ENCODE results near the gene AMFR.

Gene AMFR

GRCh38 chr16:56348168-56349085 is 76.9 kb downstream of the AMFR start:
- no peak overlapping the region for H3K4ac ChIP-seq (ENCODE audit: low read depth in 1 of 2, low read length in 2 of 2)
- H3K4me2 ChIP-seq (ENCODE audit: low read length, poor library complexity, severe bottlenecking): no peak overlapping the region
- H3K23ac ChIP-seq (ENCODE audit: low read length in 2 of 2): no peak overlapping the region
- no peak overlapping the region for H3K9ac ChIP-seq (ENCODE audit: low read length)
- H3K36me3 ChIP-seq (ENCODE audit: control insufficient read depth in 1 of 2, insufficient read depth in 2 of 2, low read depth in 1 of 2, low read length in 2 of 2): no peaks in the 10 kb centered on the region
- no peak for DNase-seq
- no peak overlapping the region for H4K91ac ChIP-seq (ENCODE audit: low read length)
- H3K18ac ChIP-seq (ENCODE audit: low read depth in 1 of 2, low read length in 2 of 2): no peak overlapping the region
- no peak overlapping the region for H2AFZ ChIP-seq (ENCODE audit: low read depth, low read length)
- H3K79me1 ChIP-seq (replicated peaks; ENCODE audit: low read length, poor library complexity, severe bottlenecking): no peaks in the 10 kb centered on the region
- H2BK15ac ChIP-seq (ENCODE audit: low read depth, poor library complexity, severe bottlenecking): no peak overlapping the region
- H3K27me3 ChIP-seq (ENCODE audit: control insufficient read depth in 1 of 2, insufficient read depth in 1 of 2, low read length in 2 of 2): peaks cover 15 to 41% of the 10 kb centered on the region in 2 experiments
- H2BK5ac ChIP-seq (ENCODE audit: low read depth, low read length, poor library complexity, severe bottlenecking): no peak overlapping the region
- no peak overlapping the region for H3K4me3 ChIP-seq (ENCODE audit: insufficient read depth in 1 of 2, low read depth in 1 of 2, low read length in 2 of 2)
- no peak overlapping the region for H4K8ac ChIP-seq (ENCODE audit: low read length)
- no peak overlapping the region for H2BK12ac ChIP-seq (ENCODE audit: low read length in 2 of 2)
- no peak overlapping the region for H3K27ac ChIP-seq (ENCODE audit: low read length, poor library complexity, severe bottlenecking)
- no peak overlapping the region for H2BK120ac ChIP-seq (ENCODE audit: low read depth, low read length)
- H3K9me3 ChIP-seq (ENCODE audit: control insufficient read depth, low read length): no peaks in the 10 kb centered on the region
- no peak overlapping the region for H3K14ac ChIP-seq (ENCODE audit: low read length in 2 of 2)
- WGBS: 87% methylated on average over 25 of the region's 25 CpGs
- H3K4me1 ChIP-seq (ENCODE audit: control insufficient read depth, insufficient read depth, low read depth, low read length): no peaks in the 10 kb centered on the region
- H2AK5ac ChIP-seq (ENCODE audit: low read length, severe bottlenecking): no peak overlapping the region

GRCh38 chr16:56347670-56348069 is 77.7 kb downstream of the AMFR start:
- H2AFZ ChIP-seq (ENCODE audit: low read depth, low read length): no peak overlapping the region
- H3K9me3 ChIP-seq (ENCODE audit: control insufficient read depth, low read length): no peaks in the 10 kb centered on the region
- 85% methylated on average over 5 of the region's 11 CpGs for WGBS
- no peaks in the 10 kb centered on the region for H3K4me1 ChIP-seq (ENCODE audit: control insufficient read depth, insufficient read depth, low read depth, low read length)
- H3K4me2 ChIP-seq (ENCODE audit: low read length, poor library complexity, severe bottlenecking): no peak overlapping the region
- no peak overlapping the region for H3K23ac ChIP-seq (ENCODE audit: low read length in 2 of 2)
- H3K36me3 ChIP-seq (ENCODE audit: control insufficient read depth in 1 of 2, insufficient read depth in 2 of 2, low read depth in 1 of 2, low read length in 2 of 2): no peaks in the 10 kb centered on the region
- no peak overlapping the region for H3K4ac ChIP-seq (ENCODE audit: low read depth in 1 of 2, low read length in 2 of 2)
- no peak overlapping the region for H3K9ac ChIP-seq (ENCODE audit: low read length)
- no peak overlapping the region for H2BK15ac ChIP-seq (ENCODE audit: low read depth, poor library complexity, severe bottlenecking)
- no peak overlapping the region for H2AK5ac ChIP-seq (ENCODE audit: low read length, severe bottlenecking)
- H3K79me1 ChIP-seq (replicated peaks; ENCODE audit: low read length, poor library complexity, severe bottlenecking): no peaks in the 10 kb centered on the region
- H3K27me3 ChIP-seq (ENCODE audit: control insufficient read depth in 1 of 2, insufficient read depth in 1 of 2, low read length in 2 of 2): peaks cover 15 to 38% of the 10 kb centered on the region in 2 experiments
- DNase-seq: no peak
- H3K14ac ChIP-seq (ENCODE audit: low read length in 2 of 2): no peak overlapping the region
- no peak overlapping the region for H3K4me3 ChIP-seq (ENCODE audit: insufficient read depth in 1 of 2, low read depth in 1 of 2, low read length in 2 of 2)
- H4K91ac ChIP-seq (ENCODE audit: low read length): no peak overlapping the region
- H3K27ac ChIP-seq (ENCODE audit: low read length, poor library complexity, severe bottlenecking): no peak overlapping the region
- H4K8ac ChIP-seq (ENCODE audit: low read length): no peak overlapping the region
- H2BK5ac ChIP-seq (ENCODE audit: low read depth, low read length, poor library complexity, severe bottlenecking): no peak overlapping the region
- H2BK12ac ChIP-seq (ENCODE audit: low read length in 2 of 2): no peak overlapping the region
- H3K18ac ChIP-seq (ENCODE audit: low read depth in 1 of 2, low read length in 2 of 2): no peak overlapping the region
- H2BK120ac ChIP-seq (ENCODE audit: low read depth, low read length): no peak overlapping the region

GRCh38 chr16:56347166-56347565 is 78.2 kb downstream of the AMFR start:
- Histone ChIP-seq H3K27ac (ENCODE audit: low read length, poor library complexity, severe bottlenecking) (no peak overlapping the region), H4K8ac (ENCODE audit: low read length) (no peak overlapping the region), H3K4me3 (ENCODE audit: insufficient read depth in 1 of 2, low read depth in 1 of 2, low read length in 2 of 2) (no peak overlapping the region), H2BK120ac (ENCODE audit: low read depth, low read length) (no peak overlapping the region), H3K9ac (ENCODE audit: low read length) (no peak overlapping the region), H3K4me2 (ENCODE audit: low read length, poor library complexity, severe bottlenecking) (no peak overlapping the region), H2BK12ac (ENCODE audit: low read length in 2 of 2) (no peak overlapping the region), H3K23ac (ENCODE audit: low read length in 2 of 2) (no peak overlapping the region), H3K79me1 (replicated peaks; ENCODE audit: low read length, poor library complexity, severe bottlenecking) (no peaks in the 10 kb centered on the region), H4K91ac (ENCODE audit: low read length) (no peak overlapping the region), H2AK5ac (ENCODE audit: low read length, severe bottlenecking) (no peak overlapping the region), H2AFZ (ENCODE audit: low read depth, low read length) (no peak overlapping the region), H2BK15ac (ENCODE audit: low read depth, poor library complexity, severe bottlenecking) (no peak overlapping the region), H3K36me3 (ENCODE audit: control insufficient read depth in 1 of 2, insufficient read depth in 2 of 2, low read depth in 1 of 2, low read length in 2 of 2) (no peaks in the 10 kb centered on the region), H3K18ac (ENCODE audit: low read depth in 1 of 2, low read length in 2 of 2) (no peak overlapping the region), H3K14ac (ENCODE audit: low read length in 2 of 2) (no peak overlapping the region), H3K4me1 (ENCODE audit: control insufficient read depth, insufficient read depth, low read depth, low read length) (no peaks in the 10 kb centered on the region), H3K4ac (ENCODE audit: low read depth in 1 of 2, low read length in 2 of 2) (no peak overlapping the region), H2BK5ac (ENCODE audit: low read depth, low read length, poor library complexity, severe bottlenecking) (no peak overlapping the region), H3K27me3 (ENCODE audit: control insufficient read depth in 1 of 2, insufficient read depth in 1 of 2, low read length in 2 of 2) (peaks cover 12 to 33% of the 10 kb centered on the region in 2 experiments), H3K9me3 (ENCODE audit: control insufficient read depth, low read length) (no peaks in the 10 kb centered on the region)
- DNase-seq: no peak
- WGBS: 62% methylated on average over 6 of the region's 8 CpGs

- DNase-seq: no peak
- Histone ChIP-seq H3K27me3 (ENCODE audit: control insufficient read depth in 1 of 2, insufficient read depth in 1 of 2, low read length in 2 of 2) (peaks cover 9 to 24% of the 10 kb centered on the region in 2 experiments), H2BK5ac (ENCODE audit: low read depth, low read length, poor library complexity, severe bottlenecking) (no peak overlapping the region), H3K27ac (ENCODE audit: low read length, poor library complexity, severe bottlenecking) (no peak overlapping the region), H3K4ac (ENCODE audit: low read depth in 1 of 2, low read length in 2 of 2) (no peak overlapping the region), H3K36me3 (ENCODE audit: control insufficient read depth in 1 of 2, insufficient read depth in 2 of 2, low read depth in 1 of 2, low read length in 2 of 2) (no peaks in the 10 kb centered on the region), H4K8ac (ENCODE audit: low read length) (no peak overlapping the region), H2BK120ac (ENCODE audit: low read depth, low read length) (no peak overlapping the region), H3K9me3 (ENCODE audit: control insufficient read depth, low read length) (no peaks in the 10 kb centered on the region), H3K9ac (ENCODE audit: low read length) (no peak overlapping the region), H2BK12ac (ENCODE audit: low read length in 2 of 2) (no peak overlapping the region), H3K14ac (ENCODE audit: low read length in 2 of 2) (no peak overlapping the region), H4K91ac (ENCODE audit: low read length) (no peak overlapping the region), H2BK15ac (ENCODE audit: low read depth, poor library complexity, severe bottlenecking) (no peak overlapping the region), H3K4me3 (ENCODE audit: insufficient read depth in 1 of 2, low read depth in 1 of 2, low read length in 2 of 2) (no peak overlapping the region), H2AK5ac (ENCODE audit: low read length, severe bottlenecking) (no peak overlapping the region), H2AFZ (ENCODE audit: low read depth, low read length) (no peak overlapping the region), H3K4me2 (ENCODE audit: low read length, poor library complexity, severe bottlenecking) (no peak overlapping the region), H3K18ac (ENCODE audit: low read depth in 1 of 2, low read length in 2 of 2) (no peak overlapping the region), H3K23ac (ENCODE audit: low read length in 2 of 2) (no peak overlapping the region), H3K79me1 (replicated peaks; ENCODE audit: low read length, poor library complexity, severe bottlenecking) (no peaks in the 10 kb centered on the region), H3K4me1 (ENCODE audit: control insufficient read depth, insufficient read depth, low read depth, low read length) (no peaks in the 10 kb centered on the region)
- 95% methylated on average over 15 of the region's 15 CpGs for WGBS
These were observed 79.0 kb downstream of the AMFR start for GRCh38 chr16:56346131-56346890.

Data from mesenchymal stem cell (in vitro differentiated cells and primary cell).